HEK293 (cell line): ENCODE measurements around the gene CDAN1.

ENCODE experiments used
- CTCF ChIA-PET: fragments of 350-600 bp; formaldehyde crosslinking; extraction: SDS; loops from one replicate; lab custom pipeline; 2021; ENCODE audit warnings: antibody characterized with exemption; lab: Yijun Ruan, JAX
- POLR2A ChIA-PET: fragments of 300-600 bp; formaldehyde crosslinking; extraction: SDS; loops from one replicate; lab custom pipeline; 2020; ENCODE audit warnings: antibody characterized with exemption, inconsistent platforms; lab: Yijun Ruan, JAX
- H3K27ac ChIP-seq: fragments of 200-500 bp; sonication (Bioruptor generic); 2 replicates; pipeline ENCODE4 v1.5.1; 2014; ENCODE audit warnings: low read depth, low read length, control low read depth, inconsistent platforms; ENCODE audit errors: extremely low read depth
- H3K36me3 ChIP-seq, 2 experiments: fragments of 200-500 bp in 1 of 2; sonication (Bioruptor generic) in 1 of 2; 1 replicate in 1 of 2; 2 replicates in 1 of 2; pipeline ENCODE4 v1.5.1; 2014 to 2017; ENCODE audit warnings: inconsistent platforms in 2 of 2, low read length in 2 of 2; ENCODE audit not compliant: control insufficient read depth in 2 of 2, insufficient read depth in 1 of 2
- H3K4me1 ChIP-seq: fragments of 200-500 bp; sonication (Bioruptor generic); 2 replicates; pipeline ENCODE4 v1.5.1; 2014; ENCODE audit warnings: mild to moderate bottlenecking, low read length, inconsistent platforms; ENCODE audit not compliant: control insufficient read depth, insufficient read depth
- H3K4me3 ChIP-seq: 2 replicates; pipeline ENCODE4 v1.5.1; 2011; ENCODE audit warnings: low read depth, mild to moderate bottlenecking, control low read depth, low read length, moderate library complexity
- H3K9me3 ChIP-seq: fragments of 200-500 bp; sonication (Bioruptor generic); 2 replicates; pipeline ENCODE4 v1.5.1; 2014; ENCODE audit warnings: low read depth, low read length, inconsistent platforms; ENCODE audit not compliant: control insufficient read depth, insufficient read depth
- BCL6B ChIP-seq: fragments of 450-650 bp; formaldehyde crosslinking; IDR thresholded peaks from 2 replicates; pipeline ENCODE4 v1.5.1; 2017; ENCODE audit warnings: missing biosample characterization, missing genetic modification characterization
- REPIN1 ChIP-seq: fragments of 450-650 bp; formaldehyde crosslinking; IDR thresholded peaks from 2 replicates; pipeline ENCODE4 v1.5.1; 2017; ENCODE audit warnings: missing biosample characterization, missing genetic modification characterization, low read depth
- SCRT2 ChIP-seq: fragments of 450-650 bp; formaldehyde crosslinking; IDR thresholded peaks from 2 replicates; pipeline ENCODE4 v1.5.1; 2016; ENCODE audit warnings: missing biosample characterization, missing genetic modification characterization
- SP7 ChIP-seq: fragments of 450-650 bp; formaldehyde crosslinking; IDR thresholded peaks from 2 replicates; pipeline ENCODE4 v1.5.1; 2016; ENCODE audit warnings: missing biosample characterization, missing genetic modification characterization
- ZBTB20 ChIP-seq: fragments of 450-650 bp; formaldehyde crosslinking; IDR thresholded peaks from 2 replicates; pipeline ENCODE4 v1.5.1; 2016; ENCODE audit warnings: missing biosample characterization, missing genetic modification characterization
- ZNF155 ChIP-seq: fragments of 450-650 bp; formaldehyde crosslinking; IDR thresholded peaks from 2 replicates; pipeline ENCODE4 v1.5.1; 2016; ENCODE audit warnings: missing biosample characterization, missing genetic modification characterization
- ZNF174 ChIP-seq: fragments of 450-650 bp; formaldehyde crosslinking; IDR thresholded peaks from 2 replicates; pipeline ENCODE4 v1.5.0; 2017; ENCODE audit warnings: missing biosample characterization, mild to moderate bottlenecking, missing genetic modification characterization
- ZNF184 ChIP-seq: fragments of 450-650 bp; IDR thresholded peaks from 2 replicates; pipeline ENCODE4 v1.5.1; 2018; ENCODE audit warnings: missing biosample characterization, mild to moderate bottlenecking, missing genetic modification characterization
- ZNF23 ChIP-seq: fragments of 450-650 bp; formaldehyde crosslinking; IDR thresholded peaks from 2 replicates; pipeline ENCODE4 v1.5.1; 2016; ENCODE audit warnings: missing biosample characterization, missing genetic modification characterization, borderline replicate concordance
- ZNF274 ChIP-seq, 2 experiments: fragments of 200-500 bp in 1 of 2; fragments of 450-650 bp in 1 of 2; sonication (Bioruptor generic) in 1 of 2; formaldehyde crosslinking in 1 of 2; IDR thresholded peaks; 2 replicates each; pipeline versions ENCODE4 v1.5.1 to v1.6.1; 2014 to 2016; ENCODE audit warnings: borderline replicate concordance in 1 of 2, inconsistent platforms in 1 of 2, low read length in 1 of 2, missing biosample characterization in 1 of 2, missing genetic modification characterization in 1 of 2
- ZNF362 ChIP-seq: fragments of 450-650 bp; formaldehyde crosslinking; IDR thresholded peaks from 2 replicates; pipeline ENCODE4 v1.5.1; 2016; ENCODE audit warnings: missing biosample characterization, missing genetic modification characterization
- ZNF544 ChIP-seq: fragments of 450-650 bp; formaldehyde crosslinking; IDR thresholded peaks from 2 replicates; pipeline ENCODE4 v1.5.0; 2017; ENCODE audit warnings: missing biosample characterization, missing genetic modification characterization
- ZNF654 ChIP-seq: fragments of 450-650 bp; formaldehyde crosslinking; IDR thresholded peaks from 2 replicates; pipeline ENCODE4 v1.5.1; 2016; ENCODE audit warnings: low read depth, missing biosample characterization, missing genetic modification characterization
- ZNF704 ChIP-seq: fragments of 450-650 bp; formaldehyde crosslinking; IDR thresholded peaks from 2 replicates; pipeline ENCODE4 v1.5.1; 2016; ENCODE audit warnings: missing biosample characterization, missing genetic modification characterization
- ZNF707 ChIP-seq: fragments of 450-650 bp; formaldehyde crosslinking; IDR thresholded peaks from 2 replicates; pipeline ENCODE4 v1.5.1; 2016; ENCODE audit warnings: missing biosample characterization, missing genetic modification characterization
- TF ChIP-seq, protein P1 (sequence below): fragments of 450-650 bp; formaldehyde crosslinking; IDR thresholded peaks from 2 replicates; pipeline ENCODE4 v1.5.1; 2017; ENCODE audit warnings: missing biosample characterization, missing genetic modification characterization
- TF ChIP-seq, protein P2 (sequence below): fragments of 450-650 bp; formaldehyde crosslinking; IDR thresholded peaks from 2 replicates; pipeline ENCODE4 v1.5.1; 2016; ENCODE audit warnings: missing biosample characterization, missing genetic modification characterization

The CDAN1 gene

DNA sequence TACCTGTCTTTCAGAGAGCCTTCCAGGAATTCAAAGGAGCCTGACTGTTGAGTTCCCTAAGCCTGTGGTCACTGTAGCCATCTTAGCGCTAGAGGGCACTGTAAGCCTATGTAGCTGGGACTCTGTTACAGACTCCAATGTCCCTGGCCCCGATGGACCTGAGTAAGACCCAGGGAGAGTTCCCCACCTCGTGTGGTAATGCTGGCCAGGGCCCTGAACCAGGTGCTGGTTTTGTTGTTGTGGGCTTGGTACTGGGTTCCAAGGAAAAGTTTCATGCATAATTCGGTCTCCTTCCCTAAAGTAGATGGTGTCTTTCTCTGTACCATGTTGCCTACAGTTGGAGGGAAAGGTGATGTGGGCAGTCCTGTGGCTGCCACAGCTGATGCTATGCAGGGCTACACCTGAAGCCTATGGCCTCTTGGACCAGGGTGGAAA is 32.4 kb downstream of the CDAN1 start:
- H3K36me3 ChIP-seq = no peaks in the 10 kb centered on the region; a peak in 1 of 3 replicates
- H3K27ac ChIP-seq = no peak overlapping the region
- no peaks in the 10 kb centered on the region for H3K9me3 ChIP-seq
- no peak overlapping the region for H3K4me3 ChIP-seq
- no peaks in the 10 kb centered on the region for H3K4me1 ChIP-seq
- ChIA-PET CTCF (interaction anchor here (0.6 to 2.3 kb wide), 8 partner anchors 9 to 649 kb away, joined by 3 to 10 read pairs (median 4); no protein-coding TSS in a partner anchor), POLR2A (no interaction called here)
- no peak for TF ChIP-seq ZNF155 (tag by site-specific recombination)
- TF ChIP-seq, protein P1, sequence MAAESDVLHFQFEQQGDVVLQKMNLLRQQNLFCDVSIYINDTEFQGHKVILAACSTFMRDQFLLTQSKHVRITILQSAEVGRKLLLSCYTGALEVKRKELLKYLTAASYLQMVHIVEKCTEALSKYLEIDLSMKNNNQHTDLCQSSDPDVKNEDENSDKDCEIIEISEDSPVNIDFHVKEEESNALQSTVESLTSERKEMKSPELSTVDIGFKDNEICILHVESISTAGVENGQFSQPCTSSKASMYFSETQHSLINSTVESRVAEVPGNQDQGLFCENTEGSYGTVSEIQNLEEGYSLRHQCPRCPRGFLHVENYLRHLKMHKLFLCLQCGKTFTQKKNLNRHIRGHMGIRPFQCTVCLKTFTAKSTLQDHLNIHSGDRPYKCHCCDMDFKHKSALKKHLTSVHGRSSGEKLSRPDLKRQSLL (tag by site-specific recombination) = no peak
- TF ChIP-seq ZNF274 (IDR thresholded peaks at IDR 0.05; ENCODE audit: low read length) = no peak
- TF ChIP-seq ZNF274 (tag by site-specific recombination; IDR thresholded peaks at IDR 0.05; ENCODE audit: borderline replicate concordance) = no peak
- TF ChIP-seq, protein P2, sequence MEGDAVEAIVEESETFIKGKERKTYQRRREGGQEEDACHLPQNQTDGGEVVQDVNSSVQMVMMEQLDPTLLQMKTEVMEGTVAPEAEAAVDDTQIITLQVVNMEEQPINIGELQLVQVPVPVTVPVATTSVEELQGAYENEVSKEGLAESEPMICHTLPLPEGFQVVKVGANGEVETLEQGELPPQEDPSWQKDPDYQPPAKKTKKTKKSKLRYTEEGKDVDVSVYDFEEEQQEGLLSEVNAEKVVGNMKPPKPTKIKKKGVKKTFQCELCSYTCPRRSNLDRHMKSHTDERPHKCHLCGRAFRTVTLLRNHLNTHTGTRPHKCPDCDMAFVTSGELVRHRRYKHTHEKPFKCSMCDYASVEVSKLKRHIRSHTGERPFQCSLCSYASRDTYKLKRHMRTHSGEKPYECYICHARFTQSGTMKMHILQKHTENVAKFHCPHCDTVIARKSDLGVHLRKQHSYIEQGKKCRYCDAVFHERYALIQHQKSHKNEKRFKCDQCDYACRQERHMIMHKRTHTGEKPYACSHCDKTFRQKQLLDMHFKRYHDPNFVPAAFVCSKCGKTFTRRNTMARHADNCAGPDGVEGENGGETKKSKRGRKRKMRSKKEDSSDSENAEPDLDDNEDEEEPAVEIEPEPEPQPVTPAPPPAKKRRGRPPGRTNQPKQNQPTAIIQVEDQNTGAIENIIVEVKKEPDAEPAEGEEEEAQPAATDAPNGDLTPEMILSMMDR (tag by site-specific recombination) = peak; percentile 30; the same call in 1 of the 2 replicates
- peak; percentile 74 for TF ChIP-seq ZNF654 (tag by site-specific recombination)

DNA sequence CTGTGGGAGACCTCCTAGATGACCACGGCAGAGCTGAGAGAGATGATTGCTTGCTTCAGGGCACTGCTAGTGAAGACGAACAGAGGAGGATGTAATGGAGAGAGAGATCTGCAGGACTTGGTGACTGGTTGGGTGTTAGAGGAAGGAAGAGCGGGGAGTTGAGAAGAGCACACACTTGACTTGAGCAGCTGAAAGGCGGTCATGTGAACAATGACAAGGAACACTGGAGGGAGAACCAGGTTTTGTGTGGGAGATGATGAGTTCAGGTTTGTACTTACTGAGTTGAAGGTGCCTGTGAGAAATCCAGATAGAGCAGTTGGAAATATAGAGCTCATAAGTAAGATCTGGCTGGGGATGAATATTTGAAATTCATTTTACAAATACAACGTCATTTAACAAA is 40.3 kb downstream of the CDAN1 start:
- POLR2A ChIA-PET = no interaction called here
- CTCF ChIA-PET = no interaction called here
- no peaks in the 10 kb centered on the region for H3K9me3 ChIP-seq

More for the DNA sequence above, 40.3 kb downstream of the CDAN1 start:
- H3K4me1 ChIP-seq = no peaks in the 10 kb centered on the region
- TF ChIP-seq ZNF704 (tag by site-specific recombination) (no peak), ZNF174 (tag by site-specific recombination) (no peak), BCL6B (tag by site-specific recombination) (no peak), ZBTB20 (no peak), ZNF362 (tag by site-specific recombination) (no peak), ZNF23 (no peak), SCRT2 (tag by site-specific recombination) (no peak), SP7 (no peak), ZNF707 (tag by site-specific recombination) (no peak), REPIN1 (tag by site-specific recombination) (no peak), ZNF544 (no peak), ZNF184 (tag by site-specific recombination) (no peak)
- H3K27ac ChIP-seq = no peak overlapping the region
- H3K4me3 ChIP-seq = no peak overlapping the region
- H3K36me3 ChIP-seq = peaks cover 0 to 27% of the 10 kb centered on the region in 2 experiments; a peak in 2 of 3 replicates
